K562 (cell line): ENCODE data around the gene CTDSP1. TPM values are rescaled to one million over a fixed set of nuclear protein-coding genes. Genes with fewer than 3 reads are reported as not detected.

ENCODE experiments used
- ATAC-seq: fragments of 200-7000 bp; cut with Tn5 transposase; 3 replicates; pipeline ENCODE4 v1.9.1; 2020; ENCODE audit warnings: moderate library complexity
- BruUV-seq: library from RNA; stranded (reverse); fragments of 400-500 nt; replicated peaks from 2 replicates; lab custom pipeline; 2021; lab: Mats Ljungman, UMichigan
- CTCF ChIA-PET: fragments of 300-600 bp; formaldehyde crosslinking; extraction: SDS; loops from one replicate; lab custom pipeline; 2021; ENCODE audit warnings: low intra/inter-chr PET ratio; lab: Yijun Ruan, JAX
- POLR2A ChIA-PET: fragments of 300-600, 350-650 bp; sonication (Branson Sonifier 250); formaldehyde crosslinking; extraction: SDS; loops from one replicate; lab custom pipeline; 2021; ENCODE audit warnings: antibody characterized with exemption, inconsistent platforms; lab: Yijun Ruan, JAX
- DNase-seq, 4 experiments: peaks; one replicate each; pipeline versions ENCODE4 v3.0.0 to v3.0.0-alpha.2; 2011 to 2018; ENCODE audit warnings: low spot score in 3 of 4, mixed read lengths in 3 of 4; ENCODE audit errors: extremely low read depth in 1 of 4
- FAIRE-seq: peaks from 2 replicates; lab custom pipeline; 2011; peaks lifted over from hg19 to GRCh38; lab: Jason Lieb, UNC
- H2AFZ ChIP-seq: 2 replicates; pipeline ENCODE4 v1.6.0; 2011; ENCODE audit warnings: low read depth, low read length, control low read depth, inconsistent platforms
- H3K27ac ChIP-seq: fragments of 200-600 bp; 3 replicates; pipeline ENCODE4 v1.8.0; 2011; ENCODE audit warnings: low read depth, mild to moderate bottlenecking, control low read depth, inconsistent platforms, low read length, moderate library complexity, mixed read lengths; ENCODE audit errors: extremely low read depth
- H3K27me3 ChIP-seq, 2 experiments: fragments of 300-600 bp in 1 of 2; 2 replicates in 1 of 2; 3 replicates in 1 of 2; pipeline versions ENCODE4 v1.6.0 to v1.8.0; 2011; ENCODE audit warnings: inconsistent platforms in 2 of 2, low read length in 2 of 2, mild to moderate bottlenecking in 1 of 2, mixed read lengths in 1 of 2, moderate library complexity in 1 of 2; ENCODE audit not compliant: control insufficient read depth in 2 of 2, insufficient read depth in 2 of 2
- H3K36me3 ChIP-seq: fragments of 300-600 bp; 3 replicates; pipeline ENCODE4 v1.8.0; 2011; ENCODE audit warnings: mild to moderate bottlenecking, low read length, inconsistent platforms; ENCODE audit not compliant: control insufficient read depth, insufficient read depth
- H3K4me1 ChIP-seq, 2 experiments: fragments of 200-600 bp in 1 of 2; replicated peaks in 1 of 2; 2 replicates in 1 of 2; 3 replicates in 1 of 2; pipeline versions ENCODE4 v1.5.1 to v1.8.0; 2011; ENCODE audit warnings: inconsistent platforms in 2 of 2, low read length in 2 of 2, mild to moderate bottlenecking in 1 of 2, mixed read lengths in 1 of 2, moderate library complexity in 1 of 2; ENCODE audit not compliant: control insufficient read depth in 2 of 2, insufficient read depth in 2 of 2
- H3K4me2 ChIP-seq: 2 replicates; pipeline ENCODE4 v1.6.1; 2011; ENCODE audit warnings: low read length, control low read depth, inconsistent platforms, mixed read lengths; ENCODE audit not compliant: insufficient read depth
- H3K4me3 ChIP-seq: fragments of 200-600 bp; sonication (generic), shearing (Covaris generic); 2 replicates; pipeline ENCODE4 v1.5.1; 2016; ENCODE audit warnings: control low read depth, inconsistent platforms
- H3K79me2 ChIP-seq: fragments of 200-600 bp; 3 replicates; pipeline ENCODE4 v1.8.0; 2011; ENCODE audit warnings: low read length, inconsistent platforms; ENCODE audit not compliant: control insufficient read depth, insufficient read depth
- H3K9ac ChIP-seq, 2 experiments: 2 replicates each; pipeline versions ENCODE4 v1.6.0 to v1.6.1; 2011; ENCODE audit warnings: low read depth in 2 of 2, low read length in 2 of 2, control low read depth in 1 of 2, inconsistent platforms in 1 of 2, mild to moderate bottlenecking in 1 of 2, mixed read lengths in 1 of 2; ENCODE audit not compliant: insufficient read depth in 1 of 2
- H3K9me1 ChIP-seq: one replicate; pipeline ENCODE4 v1.6.0; 2011; ENCODE audit warnings: inconsistent platforms, mild to moderate bottlenecking, low read length, moderate library complexity; ENCODE audit not compliant: control insufficient read depth, insufficient read depth
- H3K9me3 ChIP-seq: replicated peaks from 2 replicates; pipeline ENCODE4 v1.5.1; 2011; ENCODE audit warnings: low read depth, low read length, inconsistent platforms; ENCODE audit not compliant: control insufficient read depth, insufficient read depth
- H4K20me1 ChIP-seq: replicated peaks from 2 replicates; pipeline ENCODE4 v1.6.1; 2011; ENCODE audit warnings: low read length, inconsistent platforms, mixed read lengths; ENCODE audit not compliant: control insufficient read depth, insufficient read depth
- E2F4 ChIP-seq: sonication (generic); formaldehyde crosslinking; IDR thresholded peaks from 2 replicates; pipeline ENCODE4 v1.8.0; 2022; ENCODE audit warnings: mild to moderate bottlenecking, low read depth, missing genetic modification reagents
- MCM2 ChIP-seq: fragments of 450-650 bp; IDR thresholded peaks from 2 replicates; pipeline ENCODE4 v1.6.1; 2017; ENCODE audit warnings: low read depth, mild to moderate bottlenecking
- NELFE ChIP-seq: IDR thresholded peaks from 2 replicates; pipeline ENCODE4 v1.6.1; 2011; ENCODE audit warnings: mild to moderate bottlenecking; ENCODE audit not compliant: insufficient read depth, insufficient read length
- PATZ1 ChIP-seq: fragments of 250-450 bp; sonication (Bioruptor Pico); IDR thresholded peaks from 2 replicates; pipeline ENCODE4 v1.5.0; 2020; ENCODE audit warnings: mild to moderate bottlenecking, borderline replicate concordance
- PHF20 ChIP-seq: fragments of 450-650 bp; IDR thresholded peaks from 2 replicates; pipeline ENCODE4 v1.6.1; 2018; ENCODE audit not compliant: partially characterized antibody
- ZNF584 ChIP-seq: fragments of 200-800 bp; sonication (Bioruptor generic); IDR thresholded peaks from 2 replicates; pipeline ENCODE4 v1.6.1; 2016; ENCODE audit warnings: low read depth, mild to moderate bottlenecking, missing genetic modification characterization, missing compliant biosample characterization
- WGBS: fragments of 100-300 bp; shearing (Covaris generic); methylation state at CpG from one replicate; pipeline ENCODE4 v1.1.6; 2016; ENCODE audit warnings: low coverage, mixed read lengths; ENCODE audit not compliant: insufficient coverage; ENCODE audit errors: missing lambda C conversion rate; 5-methylcytosine and 5-hydroxymethylcytosine counted together
- in situ Hi-C: fragments of 300-500 bp; cut with MboI; formaldehyde crosslinking; loops from 4 replicates; pipeline ENCODE4 v1.15.0; 2018; ENCODE audit warnings: inconsistent platforms, mixed read lengths
- intact Hi-C: fragments of 100-400 bp; cut with micrococcal nuclease; formaldehyde crosslinking; loops from 2 replicates; pipeline ENCODE4 v1.14.2; 2022
- polyA plus RNA-seq, 8 experiments: library from polyadenylated mRNA; depleted of rRNA in 4 of 8; stranded (reverse) in 5 of 8; unstranded in 3 of 8; fragments of >200 nt; fragmentation: Nextera tagmentation in 2 of 8; fragmentation: Illumina TruSeq in 1 of 8; extraction: Ambion mirVana in 2 of 8; extraction: Trizol in 1 of 8; gene quantifications; 2 replicates each; pipeline versions ENCODE4 v1.2.1 to v1.2.3, GENCODE V29; 2011 to 2014; ENCODE audit warnings: inconsistent platforms in 1 of 8, missing spikeins in 1 of 8
- total RNA-seq, 7 experiments: library from RNA; depleted of rRNA in 6 of 7; stranded (reverse); fragments of >200 nt in 6 of 7; fragmentation: Illumina TruSeq in 2 of 7; extraction: Trizol in 2 of 7; gene quantifications; 2 replicates each; pipeline versions ENCODE4 v1.2.1 to v1.2.3, GENCODE V29; 2011 to 2021; ENCODE audit warnings: low replicate concordance in 1 of 7

The CTDSP1 gene
- total and polyA plus RNA-seq, 9 of the 15 experiments (the other 6 are each of a cell fraction or from before 2014, with no cell fraction given) = 2.4 to 74.8 (median 45.8) TPM

GRCh38 chr2:218446547-218446946 is 46.9 kb downstream of the CTDSP1 start:
- intact Hi-C loops = no loop called here
- DNase-seq (no peak), ATAC-seq (no peak), FAIRE-seq (no peak)
- Histone ChIP-seq H4K20me1 (no peaks in the 10 kb centered on the region), H3K27ac (no peak overlapping the region), H3K36me3 (peaks cover 14% of the 10 kb centered on the region; the same call in 2 of the 3 replicates), H3K9me3 (no peaks in the 10 kb centered on the region), H3K9me1 (no peaks in the 10 kb centered on the region), H3K4me1 (no peaks in the 10 kb centered on the region; a peak in 2 of 5 replicates), H2AFZ (no peak overlapping the region), H3K27me3 (no peaks in the 10 kb centered on the region), H3K4me2 (no peak overlapping the region), H3K9ac (no peak overlapping the region), H3K4me3 (no peak overlapping the region), H3K79me2 (no peaks in the 10 kb centered on the region)
- no TSS peak for BruUV-seq
- ChIA-PET CTCF (no interaction called here), POLR2A (interaction anchor here (0.7 to 1.0 kb wide), 3 partner anchors 9 to 174 kb away, joined by 3 to 4 read pairs (median 3); no protein-coding TSS in a partner anchor)
- in situ Hi-C loops = no loop called here
- TF ChIP-seq ZNF584 (no peak), MCM2 (no peak), E2F4 (CRISPR knock-in tag) (no peak), PATZ1 (no peak), NELFE (no peak), PHF20 (no peak)
- WGBS = 100% methylated on average over 2 of the region's 6 CpGs
